K562 (cell line): Measurements from ENCODE around the gene MYO1F. TPM values are rescaled to one million over a fixed set of nuclear protein-coding genes. Genes with fewer than 3 reads are reported as not detected.
A peak's percentile ranks its signal among the peaks of the same experiment; 100 is the strongest.

Source experiments
- ARID2 ChIP-seq: fragments of 450-650 bp; IDR thresholded peaks from 2 replicates; pipeline ENCODE4 v1.6.1; 2017; ENCODE audit warnings: antibody characterized with exemption, mild to moderate bottlenecking
- EWSR1 ChIP-seq: fragments of 450-650 bp; IDR thresholded peaks from 2 replicates; pipeline ENCODE4 v1.6.1; 2018; ENCODE audit warnings: borderline replicate concordance, mild to moderate bottlenecking, low read depth, moderate library complexity; ENCODE audit not compliant: partially characterized antibody
- FOXP4 ChIP-seq: sonication (generic); formaldehyde crosslinking; IDR thresholded peaks from 2 replicates; pipeline ENCODE4 v1.8.0; 2022; ENCODE audit warnings: mild to moderate bottlenecking, missing genetic modification reagents, borderline replicate concordance
- HSF4 ChIP-seq: fragments of 250-450 bp; sonication (Bioruptor Pico); IDR thresholded peaks from 2 replicates; pipeline ENCODE4 v2.1.2; 2022; ENCODE audit warnings: mild to moderate bottlenecking, moderate library complexity, borderline replicate concordance
- MNT ChIP-seq, 2 experiments: fragments of 450-650 bp; conservative IDR thresholded peaks; 2 replicates each; pipeline ENCODE4 v1.6.1; 2017; ENCODE audit warnings: mild to moderate bottlenecking in 2 of 2, moderate library complexity in 2 of 2
- MYBL2 ChIP-seq, 2 experiments: fragments of 450-650 bp in 1 of 2; sonication (generic) in 1 of 2; formaldehyde crosslinking in 1 of 2; IDR thresholded peaks; 2 replicates each; pipeline versions ENCODE4 v1.6.1 to v1.8.1; 2017 to 2022; ENCODE audit warnings: borderline replicate concordance in 1 of 2, inconsistent platforms in 1 of 2, low read depth in 1 of 2, mild to moderate bottlenecking in 1 of 2, missing genetic modification reagents in 1 of 2, moderate library complexity in 1 of 2
- NCOA6 ChIP-seq: fragments of 450-650 bp; IDR thresholded peaks from 2 replicates; pipeline ENCODE4 v1.6.1; 2017; ENCODE audit warnings: mild to moderate bottlenecking
- STAT5B ChIP-seq: fragments of 250-450 bp; sonication (Bioruptor Pico); IDR thresholded peaks from 2 replicates; pipeline ENCODE4 v1.8.0; 2021; ENCODE audit warnings: mild to moderate bottlenecking, inconsistent platforms
- ZNF436 ChIP-seq: fragments of 250-450, 450-650 bp; sonication (Bioruptor Pico); formaldehyde crosslinking; IDR thresholded peaks from 2 replicates; pipeline ENCODE4 v1.7.0; 2020; ENCODE audit warnings: mild to moderate bottlenecking
- polyA plus RNA-seq, 8 experiments: library from polyadenylated mRNA; depleted of rRNA in 4 of 8; stranded (reverse) in 5 of 8; unstranded in 3 of 8; fragments of >200 nt; fragmentation: Nextera tagmentation in 2 of 8; fragmentation: Illumina TruSeq in 1 of 8; extraction: Ambion mirVana in 2 of 8; extraction: Trizol in 1 of 8; gene quantifications; 2 replicates each; pipeline versions ENCODE4 v1.2.1 to v1.2.3, GENCODE V29; 2011 to 2014; ENCODE audit warnings: inconsistent platforms in 1 of 8, missing spikeins in 1 of 8
- total RNA-seq, 7 experiments: library from RNA; depleted of rRNA in 6 of 7; stranded (reverse); fragments of >200 nt in 6 of 7; fragmentation: Illumina TruSeq in 2 of 7; extraction: Trizol in 2 of 7; gene quantifications; 2 replicates each; pipeline versions ENCODE4 v1.2.1 to v1.2.3, GENCODE V29; 2011 to 2021; ENCODE audit warnings: low replicate concordance in 1 of 7
- TF ChIP-seq, protein P1 (sequence below): fragments of 450-650 bp; IDR thresholded peaks from 2 replicates; pipeline ENCODE4 v1.6.1; 2016; ENCODE audit warnings: borderline replicate concordance
- TF ChIP-seq, protein P2 (sequence below): IDR thresholded peaks from 2 replicates; pipeline ENCODE4 v1.6.1; 2011; ENCODE audit warnings: borderline replicate concordance, low read depth, mild to moderate bottlenecking, moderate library complexity, low read length; ENCODE audit not compliant: insufficient read depth, poor library complexity, severe bottlenecking
- TF ChIP-seq, protein P3 (sequence below): fragments of 250-450 bp; sonication (Bioruptor Pico); IDR thresholded peaks from 2 replicates; pipeline ENCODE4 v1.5.0; 2020; ENCODE audit warnings: mild to moderate bottlenecking

MYO1F gene
- total and polyA plus RNA-seq, 9 of the 15 experiments (the other 6 are each of a cell fraction or from before 2014, with no cell fraction given) = 0.78 to 9.4 (median 4.3) TPM

DNA sequence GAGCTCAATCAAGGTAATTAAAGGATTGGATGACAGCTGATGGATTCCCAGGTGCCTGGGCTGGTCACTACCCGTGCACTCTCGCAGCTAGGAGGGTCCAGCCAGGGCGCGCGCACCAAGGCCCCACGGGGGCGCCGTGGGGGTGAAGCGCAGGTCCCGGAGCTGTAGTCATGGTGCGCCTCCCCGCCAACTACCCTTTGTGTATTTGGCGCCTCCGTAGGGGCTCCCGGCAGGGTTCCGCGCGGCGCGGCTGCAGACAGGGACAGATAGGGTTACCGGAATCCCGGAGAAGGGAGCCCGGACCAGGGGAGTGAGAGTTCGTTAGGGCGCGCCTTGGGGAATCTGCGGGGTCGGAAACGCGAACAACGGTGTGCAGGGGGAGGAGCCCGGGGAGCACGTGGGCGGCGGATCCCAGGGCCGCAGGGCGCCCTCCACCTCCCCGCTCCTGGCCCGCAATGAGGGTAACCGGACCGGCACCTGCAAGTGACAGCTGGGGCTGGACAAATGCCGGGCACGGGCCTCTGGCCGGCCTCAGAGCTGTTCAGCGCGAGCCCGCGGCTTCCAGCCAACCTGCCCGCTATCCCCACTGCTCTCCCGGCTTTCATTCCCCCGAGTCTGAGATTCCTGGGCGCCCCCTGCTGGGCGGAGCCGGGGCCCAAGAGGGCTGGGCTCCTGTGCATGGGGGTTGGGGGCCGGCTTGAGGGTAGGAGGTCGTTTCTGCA is 71.4 kb downstream of the MYO1F start (continued):
- TF ChIP-seq MNT (conservative IDR thresholded peaks at IDR 0.05) (peak; percentile 95 to 97), ARID2 (no peak), ZNF436 (CRISPR knock-in tag) (no peak), EWSR1 (no peak), MYBL2 (IDR thresholded peaks at IDR 0.05; ENCODE audit: low read depth) (no peak), MYBL2 (CRISPR knock-in tag; IDR thresholded peaks at IDR 0.05; ENCODE audit: borderline replicate concordance) (no peak), FOXP4 (no peak), NCOA6 (no peak), HSF4 (CRISPR knock-in tag) (no peak), STAT5B (no peak)
- TF ChIP-seq, protein P1, sequence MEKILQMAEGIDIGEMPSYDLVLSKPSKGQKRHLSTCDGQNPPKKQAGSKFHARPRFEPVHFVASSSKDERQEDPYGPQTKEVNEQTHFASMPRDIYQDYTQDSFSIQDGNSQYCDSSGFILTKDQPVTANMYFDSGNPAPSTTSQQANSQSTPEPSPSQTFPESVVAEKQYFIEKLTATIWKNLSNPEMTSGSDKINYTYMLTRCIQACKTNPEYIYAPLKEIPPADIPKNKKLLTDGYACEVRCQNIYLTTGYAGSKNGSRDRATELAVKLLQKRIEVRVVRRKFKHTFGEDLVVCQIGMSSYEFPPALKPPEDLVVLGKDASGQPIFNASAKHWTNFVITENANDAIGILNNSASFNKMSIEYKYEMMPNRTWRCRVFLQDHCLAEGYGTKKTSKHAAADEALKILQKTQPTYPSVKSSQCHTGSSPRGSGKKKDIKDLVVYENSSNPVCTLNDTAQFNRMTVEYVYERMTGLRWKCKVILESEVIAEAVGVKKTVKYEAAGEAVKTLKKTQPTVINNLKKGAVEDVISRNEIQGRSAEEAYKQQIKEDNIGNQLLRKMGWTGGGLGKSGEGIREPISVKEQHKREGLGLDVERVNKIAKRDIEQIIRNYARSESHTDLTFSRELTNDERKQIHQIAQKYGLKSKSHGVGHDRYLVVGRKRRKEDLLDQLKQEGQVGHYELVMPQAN = peak; percentile 91
- TF ChIP-seq, protein P2, sequence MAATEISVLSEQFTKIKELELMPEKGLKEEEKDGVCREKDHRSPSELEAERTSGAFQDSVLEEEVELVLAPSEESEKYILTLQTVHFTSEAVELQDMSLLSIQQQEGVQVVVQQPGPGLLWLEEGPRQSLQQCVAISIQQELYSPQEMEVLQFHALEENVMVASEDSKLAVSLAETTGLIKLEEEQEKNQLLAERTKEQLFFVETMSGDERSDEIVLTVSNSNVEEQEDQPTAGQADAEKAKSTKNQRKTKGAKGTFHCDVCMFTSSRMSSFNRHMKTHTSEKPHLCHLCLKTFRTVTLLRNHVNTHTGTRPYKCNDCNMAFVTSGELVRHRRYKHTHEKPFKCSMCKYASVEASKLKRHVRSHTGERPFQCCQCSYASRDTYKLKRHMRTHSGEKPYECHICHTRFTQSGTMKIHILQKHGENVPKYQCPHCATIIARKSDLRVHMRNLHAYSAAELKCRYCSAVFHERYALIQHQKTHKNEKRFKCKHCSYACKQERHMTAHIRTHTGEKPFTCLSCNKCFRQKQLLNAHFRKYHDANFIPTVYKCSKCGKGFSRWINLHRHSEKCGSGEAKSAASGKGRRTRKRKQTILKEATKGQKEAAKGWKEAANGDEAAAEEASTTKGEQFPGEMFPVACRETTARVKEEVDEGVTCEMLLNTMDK = peak; percentile 92
- TF ChIP-seq, protein P3, sequence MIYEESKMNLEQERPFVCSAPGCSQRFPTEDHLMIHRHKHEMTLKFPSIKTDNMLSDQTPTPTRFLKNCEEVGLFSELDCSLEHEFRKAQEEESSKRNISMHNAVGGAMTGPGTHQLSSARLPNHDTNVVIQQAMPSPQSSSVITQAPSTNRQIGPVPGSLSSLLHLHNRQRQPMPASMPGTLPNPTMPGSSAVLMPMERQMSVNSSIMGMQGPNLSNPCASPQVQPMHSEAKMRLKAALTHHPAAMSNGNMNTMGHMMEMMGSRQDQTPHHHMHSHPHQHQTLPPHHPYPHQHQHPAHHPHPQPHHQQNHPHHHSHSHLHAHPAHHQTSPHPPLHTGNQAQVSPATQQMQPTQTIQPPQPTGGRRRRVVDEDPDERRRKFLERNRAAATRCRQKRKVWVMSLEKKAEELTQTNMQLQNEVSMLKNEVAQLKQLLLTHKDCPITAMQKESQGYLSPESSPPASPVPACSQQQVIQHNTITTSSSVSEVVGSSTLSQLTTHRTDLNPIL (CRISPR knock-in tag) = no peak
